ENCODE measurements around the gene GLRX2. TPM values are rescaled to one million over a fixed set of nuclear protein-coding genes. Genes with fewer than 3 reads are reported as not detected.
A peak's percentile ranks its signal among the peaks of the same experiment; 100 is the strongest.

Gene GLRX2
- total RNA-seq, 1 donor from 2014 or later, result 16.0 TPM

DNA sequence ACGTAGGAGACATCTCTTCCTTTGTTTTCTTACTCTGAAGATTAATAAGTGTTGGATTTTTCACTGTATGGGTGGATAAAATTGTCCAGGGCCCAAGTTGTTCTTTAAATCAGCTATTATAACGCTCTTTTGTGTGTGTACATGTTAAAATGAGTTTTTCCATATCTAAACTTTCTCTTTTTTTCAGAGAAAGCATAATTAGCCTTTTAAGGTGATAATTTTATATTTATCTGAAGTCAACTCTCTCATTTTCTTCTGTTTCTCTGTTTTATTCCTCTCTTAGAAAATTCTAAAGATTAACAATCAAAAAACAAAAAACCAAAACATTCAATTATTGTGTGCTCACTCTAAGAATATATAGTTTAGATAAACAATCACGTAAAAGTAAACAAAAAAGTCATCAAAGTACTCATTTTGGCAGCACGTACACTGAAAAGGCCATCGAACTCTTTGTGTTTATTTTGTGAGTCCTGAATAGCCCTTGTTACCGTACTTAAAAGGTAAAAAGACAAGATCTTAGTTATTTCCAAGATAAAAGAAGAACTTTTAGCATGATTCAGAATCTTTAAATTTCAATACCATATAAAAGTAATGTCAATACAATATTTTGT lies 9.4 kb upstream of the GLRX2 start:
- intact Hi-C loops (cut with DNase I), result no loop called here
- no peak for ATAC-seq
- no peak for DNase-seq (ENCODE audit: low spot score)

DNA sequence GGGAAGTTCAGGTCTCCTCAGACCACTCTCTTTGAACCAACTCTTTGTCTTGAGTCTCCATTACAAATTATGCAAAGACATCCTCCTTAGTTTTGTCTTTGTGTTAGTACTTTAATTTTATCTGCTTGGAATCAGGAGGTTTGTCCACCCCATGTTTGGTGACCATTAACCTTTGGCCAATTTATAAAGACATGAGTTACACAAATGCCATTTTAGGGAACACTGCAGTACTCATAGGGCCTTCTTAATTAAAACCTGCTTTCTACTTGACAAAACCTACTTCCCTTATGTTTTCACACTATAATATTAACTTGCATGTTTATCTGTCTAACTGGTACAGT lies 8.7 kb upstream of the GLRX2 start:
- ATAC-seq (no peak), DNase-seq (ENCODE audit: low spot score) (no peak)
- intact Hi-C loops (cut with DNase I), result no loop called here

DNA sequence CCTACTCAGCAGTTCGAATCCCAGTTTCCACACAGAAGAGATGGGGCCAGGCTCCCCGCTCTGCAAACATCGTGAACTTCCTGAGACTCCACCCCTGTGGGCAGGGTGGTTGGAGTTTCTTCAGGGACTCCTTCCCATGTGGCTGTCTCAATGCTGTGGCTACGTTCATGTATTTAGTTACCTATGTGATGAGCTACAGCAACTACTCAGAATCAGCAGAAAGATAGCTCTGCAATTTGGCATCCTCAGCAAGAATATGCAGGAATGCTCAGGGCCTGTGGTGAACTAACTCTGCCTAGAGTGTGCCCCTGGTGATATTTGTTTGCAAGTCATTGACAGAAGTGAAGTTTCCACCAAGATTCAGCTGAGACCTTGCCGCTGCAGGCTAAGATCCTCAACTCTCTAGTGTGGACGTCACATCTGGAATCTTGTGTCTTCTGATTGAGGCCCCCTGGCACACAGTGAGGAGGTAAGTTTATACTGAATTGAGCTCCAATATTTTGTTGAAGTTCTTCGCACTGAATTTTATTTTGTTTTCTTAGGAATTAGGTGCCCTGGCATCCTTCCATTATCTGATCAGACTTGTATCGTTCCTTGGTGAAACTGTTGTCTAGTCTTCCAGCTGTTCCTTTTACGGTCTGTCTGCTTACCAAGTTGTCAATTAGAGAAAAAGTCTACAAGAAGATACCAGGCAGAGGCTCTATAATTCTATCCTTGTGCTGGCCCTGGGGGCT lies 8.2 kb upstream of the GLRX2 start:
- intact Hi-C loops (cut with DNase I), result no loop called here

GRCh38 chr1:193111641-193112090 lies 6.5 kb upstream of the GLRX2 start:
- intact Hi-C loops (cut with DNase I), result no loop called here
- DNase-seq (ENCODE audit: low spot score), result peak; percentile 72

More for the DNA sequence above, 8.2 kb upstream of the GLRX2 start:
- DNase-seq (ENCODE audit: low spot score), result no peak
- ATAC-seq, result no peak

DNA sequence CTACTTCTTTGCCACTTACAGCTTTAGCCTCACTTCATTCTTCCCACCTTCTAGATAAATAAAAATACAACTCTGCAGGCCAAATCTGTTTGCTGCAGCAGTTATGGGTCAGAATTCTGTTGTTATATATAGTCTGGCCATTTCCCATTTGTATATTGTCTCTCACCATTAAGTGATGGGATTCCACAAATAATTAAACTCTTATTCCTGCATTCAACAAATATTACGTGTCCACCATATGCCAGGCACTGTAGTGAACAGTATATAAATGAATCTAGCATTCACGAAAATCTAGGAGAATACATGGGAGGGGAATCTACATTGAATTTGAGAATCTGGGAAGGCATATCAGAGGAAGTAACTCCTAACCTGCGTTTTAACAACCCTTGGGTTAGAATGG lies 5.7 kb upstream of the GLRX2 start:
- ATAC-seq (no peak), DNase-seq (ENCODE audit: low spot score) (no peak)
- intact Hi-C loops (cut with DNase I), result no loop called here

More at GRCh38 chr1:193111641-193112090, 6.5 kb upstream of the GLRX2 start:
- ATAC-seq, result peak; percentile 95

DNA sequence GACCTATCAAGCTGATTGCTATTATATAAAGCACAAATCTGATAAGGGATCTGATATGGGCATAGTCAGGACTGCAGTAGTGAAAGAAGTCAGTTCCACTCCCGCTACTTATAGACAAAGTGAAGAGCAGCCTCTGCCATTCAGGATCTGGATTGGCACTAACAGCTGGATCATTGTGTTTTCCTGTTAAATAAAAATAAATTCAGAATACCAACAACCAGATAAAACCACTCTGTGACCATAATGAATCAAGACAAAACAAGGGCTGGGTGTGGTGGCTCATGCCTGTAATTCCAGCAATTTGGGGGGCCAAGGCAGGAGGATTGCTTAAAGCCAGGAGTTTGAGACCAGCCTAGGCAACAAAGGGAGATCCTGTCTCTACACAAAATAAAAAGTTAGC lies 5.0 kb upstream of the GLRX2 start:
- intact Hi-C loops (cut with DNase I), result no loop called here
- ATAC-seq (no peak), DNase-seq (ENCODE audit: low spot score) (no peak)

DNA sequence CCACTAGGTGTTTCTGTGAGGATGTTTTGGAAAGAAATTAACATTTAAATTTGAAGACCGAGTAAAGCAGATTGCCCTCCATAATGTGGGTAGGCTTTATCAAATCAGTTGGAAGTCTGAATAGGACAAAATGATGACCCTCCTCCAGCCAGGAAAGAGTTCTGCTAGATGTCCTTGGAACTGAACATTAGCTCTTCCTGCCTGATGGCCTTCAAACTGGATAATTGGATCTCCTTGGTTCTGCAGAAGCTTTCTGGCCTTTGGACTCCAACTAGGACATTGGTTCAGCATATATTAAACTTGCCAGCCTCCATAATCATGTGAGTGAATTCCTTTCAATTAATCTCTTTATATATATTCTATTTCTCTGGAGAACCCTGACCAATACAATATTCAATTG lies 4.4 kb upstream of the GLRX2 start:
- intact Hi-C loops (cut with DNase I), result no loop called here
- DNase-seq (ENCODE audit: low spot score), result no peak
- ATAC-seq, result no peak

- DNase-seq (ENCODE audit: low spot score) (no peak), ATAC-seq (no peak)
- intact Hi-C loops (cut with DNase I), result no loop called here
Observed at GRCh38 chr1:193108471-193108870, 3.3 kb upstream of the GLRX2 start.

DNA sequence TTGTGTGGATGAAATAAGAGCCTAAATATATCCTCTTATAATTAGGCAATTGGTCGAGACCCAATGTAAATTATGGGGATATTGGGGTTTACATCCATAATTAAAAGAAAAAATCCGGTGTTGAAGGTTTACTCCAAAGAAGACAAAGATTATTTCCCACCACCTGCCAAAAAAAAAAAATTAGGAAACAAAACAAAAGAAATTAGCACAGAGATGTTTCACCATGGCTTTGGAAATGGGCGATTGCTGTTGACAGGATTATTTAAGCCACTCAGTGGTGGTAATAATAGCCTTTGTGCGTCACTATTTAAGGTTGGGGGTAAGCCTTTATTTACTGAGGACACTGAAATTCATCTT lies 585 bp upstream of the GLRX2 start:
- ATAC-seq (no peak), DNase-seq (ENCODE audit: low spot score) (no peak)
- intact Hi-C loops (cut with DNase I), result no loop called here

DNA sequence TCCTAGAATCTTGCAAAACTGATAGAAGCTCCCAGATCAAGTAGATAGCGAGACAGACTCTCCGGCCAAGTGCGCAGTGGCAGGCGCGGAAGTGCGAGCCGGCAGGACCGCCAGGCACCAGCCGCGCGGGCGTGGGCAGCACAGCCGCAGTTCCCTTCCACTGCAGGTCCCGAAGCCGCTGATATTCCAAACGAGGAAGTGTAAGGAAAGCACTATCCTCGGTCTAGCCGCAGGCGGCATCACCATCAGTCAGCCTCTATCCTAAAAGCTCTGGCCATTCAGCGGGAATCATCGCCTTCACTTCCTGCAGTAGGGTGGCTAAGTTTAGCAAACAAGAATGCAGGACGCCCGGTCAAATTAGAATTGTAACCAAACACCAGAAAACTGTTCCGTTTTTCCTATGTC lies 710 bp downstream of the GLRX2 start:
- DNase-seq (ENCODE audit: low spot score), result peak; percentile 69
- ATAC-seq, result peak; percentile 70
- intact Hi-C loops (cut with DNase I), result loop anchor here (5.0 kb wide), 1 partner anchor 47 kb away; the partner anchor contains the start of genes RO60 and UCHL5

DNA sequence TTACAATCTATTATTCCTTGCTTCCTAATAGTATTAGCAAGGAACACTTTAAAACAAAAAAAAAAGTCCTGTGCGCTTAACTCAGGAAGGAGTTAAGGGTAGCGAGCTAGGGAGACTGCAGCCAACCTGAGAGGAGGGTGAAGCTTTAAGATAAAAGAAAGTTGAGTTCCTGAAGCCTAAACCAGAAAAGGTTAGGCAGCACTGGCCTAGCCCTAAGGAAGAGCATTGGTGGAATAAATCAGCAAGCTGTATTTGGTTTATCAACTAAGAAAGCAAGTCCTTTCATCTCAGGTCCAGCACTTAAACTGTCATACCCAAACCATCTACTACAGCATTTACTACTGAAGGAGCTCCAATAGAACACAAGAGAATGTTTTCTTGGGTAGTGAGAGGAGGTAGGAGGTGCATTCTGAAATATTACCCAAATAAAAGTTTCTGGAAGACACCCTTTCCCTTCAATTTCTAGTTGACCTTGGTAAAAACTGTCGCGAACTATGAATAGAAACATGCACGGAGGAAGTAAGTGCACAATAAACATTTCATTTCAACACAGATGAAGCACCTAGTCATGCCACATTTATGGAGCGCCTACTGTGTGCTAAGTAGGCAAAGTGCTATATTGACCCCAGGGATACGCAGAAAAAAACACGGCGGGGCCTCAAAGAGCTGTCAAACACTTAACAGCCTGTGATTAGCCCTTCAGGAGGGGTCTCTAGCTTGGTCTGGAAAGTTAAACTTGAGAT lies 1.3 kb downstream of the GLRX2 start:
- no peak for ATAC-seq
- intact Hi-C loops (cut with DNase I), result loop anchor here (5.0 kb wide), 1 partner anchor 47 kb away; the partner anchor contains the start of genes RO60 and UCHL5
- no peak for DNase-seq (ENCODE audit: low spot score)

DNA sequence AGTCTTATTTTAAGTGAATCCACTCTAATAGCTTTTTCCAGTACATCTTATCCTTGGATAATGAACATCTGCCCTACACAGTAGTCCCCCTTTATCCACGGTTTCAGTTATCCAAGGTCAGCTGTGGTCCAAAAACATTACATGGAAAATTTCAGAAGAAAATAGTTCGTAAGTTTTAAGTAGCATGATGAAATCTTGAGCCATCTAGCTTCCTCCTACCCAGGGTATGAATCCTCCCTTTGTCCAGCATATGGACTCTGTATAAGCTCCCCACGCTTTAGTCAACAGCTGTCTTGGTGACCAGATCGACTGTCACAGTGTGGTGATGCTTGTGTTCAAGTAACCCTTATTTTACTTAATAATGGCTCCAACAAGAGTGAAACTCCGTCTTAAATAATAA lies 2.6 kb downstream of the GLRX2 start:
- no peak for DNase-seq (ENCODE audit: low spot score)
- ATAC-seq, result no peak
- intact Hi-C loops (cut with DNase I), result loop anchor here (5.0 kb wide), 1 partner anchor 45 kb away; the partner anchor contains the start of genes RO60 and UCHL5

DNA sequence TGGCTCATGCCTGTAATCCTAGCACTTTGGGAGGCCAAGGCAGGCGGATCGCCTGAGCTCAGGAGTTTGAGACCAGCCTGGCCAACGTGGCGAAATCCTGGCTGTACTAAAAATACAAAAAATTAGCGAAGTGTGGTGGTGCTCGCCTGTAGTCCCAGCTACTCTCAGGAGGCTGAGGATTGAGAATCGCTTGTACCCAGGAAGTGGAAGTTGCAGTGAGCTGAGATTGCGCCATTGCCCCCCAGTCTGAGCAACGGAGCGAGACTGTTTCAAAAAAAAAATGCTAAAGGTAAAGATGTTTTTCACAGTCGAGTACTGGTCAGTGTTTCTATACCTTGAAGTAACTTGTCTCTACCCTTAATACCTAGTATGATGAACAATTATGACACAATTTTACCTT lies 11.1 kb downstream of the GLRX2 start:
- ATAC-seq, result no peak
- intact Hi-C loops (cut with DNase I), result no loop called here
- DNase-seq (ENCODE audit: low spot score), result no peak

- ATAC-seq, result no peak
- no peak for DNase-seq (ENCODE audit: low spot score)
- intact Hi-C loops (cut with DNase I), result no loop called here
Observed at GRCh38 chr1:193090865-193091264, 14.3 kb downstream of the GLRX2 start.

DNA sequence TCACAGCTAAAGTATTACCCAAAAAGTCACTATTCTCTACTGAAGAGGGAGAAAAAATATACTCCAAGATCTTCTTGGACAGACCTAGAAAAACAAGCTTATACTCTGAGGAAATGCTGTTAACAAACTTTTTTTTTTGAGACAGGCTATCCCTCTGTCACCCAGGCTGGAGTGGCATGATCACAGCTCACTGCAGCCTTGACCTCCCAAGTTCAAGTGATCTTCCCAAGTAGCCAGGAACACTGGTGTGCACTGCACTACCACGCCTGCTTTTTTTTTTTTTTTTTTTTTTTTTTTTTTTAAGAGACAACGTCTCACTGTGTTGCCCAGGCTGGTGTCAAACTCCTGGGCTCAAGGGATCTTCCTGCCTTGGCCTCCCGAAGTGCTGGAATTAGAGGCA lies 17.3 kb downstream of the GLRX2 start:
- DNase-seq (ENCODE audit: low spot score) (no peak), ATAC-seq (no peak)
- intact Hi-C loops (cut with DNase I), result no loop called here

DNA sequence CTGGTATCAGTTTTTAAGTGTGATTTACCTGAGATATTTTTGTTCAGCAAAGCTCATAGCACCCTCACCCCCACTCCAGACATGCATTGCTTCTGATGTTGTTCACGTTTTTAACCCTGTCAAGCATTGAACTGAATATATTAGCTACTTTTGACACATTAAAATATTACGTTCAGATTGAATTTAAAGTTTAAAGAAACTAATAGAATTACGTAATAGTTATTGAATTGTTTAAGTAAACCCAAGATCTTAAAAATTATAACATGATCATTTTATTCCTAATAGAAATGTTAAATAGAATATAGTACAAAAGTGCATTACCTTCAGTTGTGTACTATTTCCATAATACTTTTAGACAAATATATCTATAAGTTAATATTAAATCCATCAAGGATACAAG lies 18.9 kb downstream of the GLRX2 start:
- no peak for DNase-seq (ENCODE audit: low spot score)
- no peak for ATAC-seq
- intact Hi-C loops (cut with DNase I), result no loop called here

- ATAC-seq (no peak), DNase-seq (ENCODE audit: low spot score) (no peak)
Observed at GRCh38 chr1:193085263-193085662, 20.0 kb downstream of the GLRX2 start.

GRCh38 chr1:193083365-193084088 lies 21.7 kb downstream of the GLRX2 start:
- DNase-seq (ENCODE audit: low spot score), result no peak
- ATAC-seq, result no peak
- intact Hi-C loops (cut with DNase I), result no loop called here

More at GRCh38 chr1:193085263-193085662, 20.0 kb downstream of the GLRX2 start:
- intact Hi-C loops (cut with DNase I), result no loop called here

- ATAC-seq (no peak), DNase-seq (ENCODE audit: low spot score) (no peak)
- intact Hi-C loops (cut with DNase I), result no loop called here
Observed at GRCh38 chr1:193079187-193079586, 26.0 kb downstream of the GLRX2 start.
